Measurements from ENCODE around the gene KNOP1. TPM values are rescaled to one million over a fixed set of nuclear protein-coding genes. Genes with fewer than 3 reads are reported as not detected.

The KNOP1 gene
- total and polyA plus RNA-seq, 2 donors (not counting 3 experiments of a cell fraction or from before 2014, with no cell fraction given) = 6.7 to 33.5 TPM

DNA sequence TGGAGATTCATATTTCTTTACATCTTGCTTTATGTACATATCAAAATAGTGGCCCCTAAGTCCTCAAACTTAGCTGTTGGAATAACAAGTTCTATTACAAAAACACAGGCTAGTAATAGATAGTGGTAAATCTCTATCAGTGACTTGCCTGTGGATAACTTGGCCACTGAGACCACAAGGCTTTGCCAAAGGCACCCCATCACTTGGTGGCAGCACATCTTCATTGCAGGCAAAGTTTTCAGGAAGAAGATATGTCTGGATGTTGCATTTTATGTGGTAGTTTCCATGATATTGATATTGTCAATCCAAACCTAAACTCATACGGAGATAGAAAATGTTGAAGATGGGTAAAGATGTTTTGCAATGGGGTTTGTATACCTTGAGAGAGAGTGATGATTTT is 58.5 kb downstream of the KNOP1 start:
- no peak overlapping the region for H2AFZ ChIP-seq (ENCODE audit: low read depth, low read length)
- no TSS peak for BruUV-seq (replicated peaks)
- H3K27me3 ChIP-seq (ENCODE audit: control insufficient read depth in 2 of 2, insufficient read depth in 2 of 2, low read length in 2 of 2) = no peaks in the 10 kb centered on the region
- no peak overlapping the region for H3K4me2 ChIP-seq (ENCODE audit: insufficient read depth, low read length)
- DNase-seq (ENCODE audit: low read depth, low spot score) = no peak
- no peak for FAIRE-seq
- no peaks in the 10 kb centered on the region for H3K9me3 ChIP-seq (replicated peaks; ENCODE audit: control insufficient read depth, insufficient read depth, low read length)
- peaks cover 0 to 5% of the 10 kb centered on the region in 2 experiments for H3K36me3 ChIP-seq (ENCODE audit: control insufficient read depth in 2 of 2, extremely low read depth in 1 of 2, insufficient read depth in 2 of 2, low read length in 2 of 2)
- H3K4me1 ChIP-seq (ENCODE audit: control insufficient read depth, extremely low read depth, insufficient read depth, low read length) = no peaks in the 10 kb centered on the region
- ChIA-PET POLR2A (no interaction called here), CTCF (interaction anchor here (0.6 to 3.1 kb wide), 5 partner anchors 12 to 584 kb away, joined by 3 to 7 read pairs (median 3); partner anchors contain the start of gene GPRC5B)
- no peaks in the 10 kb centered on the region for H3K9me1 ChIP-seq (replicated peaks; ENCODE audit: control insufficient read depth, extremely low read depth, insufficient read depth, low read length)
- H3K79me2 ChIP-seq (ENCODE audit: control insufficient read depth, insufficient read depth, low read length) = no peaks in the 10 kb centered on the region
- TF ChIP-seq, protein P1, sequence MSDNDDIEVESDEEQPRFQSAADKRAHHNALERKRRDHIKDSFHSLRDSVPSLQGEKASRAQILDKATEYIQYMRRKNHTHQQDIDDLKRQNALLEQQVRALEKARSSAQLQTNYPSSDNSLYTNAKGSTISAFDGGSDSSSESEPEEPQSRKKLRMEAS (IDR thresholded peaks at IDR 0.05; ENCODE audit: insufficient read depth, insufficient read length) = no peak
- TF ChIP-seq EZH2 (IDR thresholded peaks at IDR 0.05; ENCODE audit: borderline replicate concordance, low read depth, low read length, severe bottlenecking) = no peak
- TF ChIP-seq MYC (IDR thresholded peaks at IDR 0.05; ENCODE audit: low read depth, low read length) = no peak
- TF ChIP-seq POLR2AphosphoS5 (IDR thresholded peaks at IDR 0.05; ENCODE audit: insufficient read depth, low read depth, low read length) = no peak
- TF ChIP-seq GATA2 (IDR thresholded peaks at IDR 0.05; ENCODE audit: insufficient read depth, insufficient read length, low read depth, low read length) = no peak
- TF ChIP-seq, protein P2, sequence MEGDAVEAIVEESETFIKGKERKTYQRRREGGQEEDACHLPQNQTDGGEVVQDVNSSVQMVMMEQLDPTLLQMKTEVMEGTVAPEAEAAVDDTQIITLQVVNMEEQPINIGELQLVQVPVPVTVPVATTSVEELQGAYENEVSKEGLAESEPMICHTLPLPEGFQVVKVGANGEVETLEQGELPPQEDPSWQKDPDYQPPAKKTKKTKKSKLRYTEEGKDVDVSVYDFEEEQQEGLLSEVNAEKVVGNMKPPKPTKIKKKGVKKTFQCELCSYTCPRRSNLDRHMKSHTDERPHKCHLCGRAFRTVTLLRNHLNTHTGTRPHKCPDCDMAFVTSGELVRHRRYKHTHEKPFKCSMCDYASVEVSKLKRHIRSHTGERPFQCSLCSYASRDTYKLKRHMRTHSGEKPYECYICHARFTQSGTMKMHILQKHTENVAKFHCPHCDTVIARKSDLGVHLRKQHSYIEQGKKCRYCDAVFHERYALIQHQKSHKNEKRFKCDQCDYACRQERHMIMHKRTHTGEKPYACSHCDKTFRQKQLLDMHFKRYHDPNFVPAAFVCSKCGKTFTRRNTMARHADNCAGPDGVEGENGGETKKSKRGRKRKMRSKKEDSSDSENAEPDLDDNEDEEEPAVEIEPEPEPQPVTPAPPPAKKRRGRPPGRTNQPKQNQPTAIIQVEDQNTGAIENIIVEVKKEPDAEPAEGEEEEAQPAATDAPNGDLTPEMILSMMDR (IDR thresholded peaks at IDR 0.05; ENCODE audit: extremely low read depth in 1 of 2, insufficient read depth in 1 of 2, low read depth in 1 of 2, low read length in 2 of 2) = no peak
- no peak for TF ChIP-seq JUN (IDR thresholded peaks at IDR 0.05; ENCODE audit: borderline replicate concordance, insufficient read depth, insufficient read length, low read depth)
- no peak for TF ChIP-seq FOS (IDR thresholded peaks at IDR 0.05; ENCODE audit: borderline replicate concordance, insufficient read depth, low read length)
- TF ChIP-seq POLR2A (IDR thresholded peaks at IDR 0.05; ENCODE audit: low read depth, low read length) = no peak
- H3K4me3 ChIP-seq (replicated peaks in 1 of 3; ENCODE audit: insufficient read depth in 1 of 3, low read depth in 1 of 3, low read length in 3 of 3) = no peak overlapping the region
- no peak overlapping the region for H3K9ac ChIP-seq (replicated peaks; ENCODE audit: extremely low read depth, insufficient read depth, low read length)
- dilution Hi-C loops (cut with MboI; ENCODE audit: extremely low pct_ligation_motif_present, low sequenced_read_pairs) (no loop called here), intact Hi-C loops (cut with micrococcal nuclease) (no loop called here)
- no peak overlapping the region for H3K27ac ChIP-seq (ENCODE audit: insufficient read depth, low read depth, low read length)
- H4K20me1 ChIP-seq (replicated peaks; ENCODE audit: control insufficient read depth, extremely low read depth, insufficient read depth, low read length) = no peaks in the 10 kb centered on the region

All from endothelial cell of umbilical vein (primary cell).